GM18870 (cell line): ENCODE data around the gene ZACN.

Experiments used
- ATAC-seq: cut with Tn5 transposase; IDR thresholded peaks from one replicate; pipeline ENCODE4 v1.9.1; 2021; ENCODE audit warnings: moderate library complexity; ENCODE audit not compliant: unreplicated experiment

ZACN gene

DNA sequence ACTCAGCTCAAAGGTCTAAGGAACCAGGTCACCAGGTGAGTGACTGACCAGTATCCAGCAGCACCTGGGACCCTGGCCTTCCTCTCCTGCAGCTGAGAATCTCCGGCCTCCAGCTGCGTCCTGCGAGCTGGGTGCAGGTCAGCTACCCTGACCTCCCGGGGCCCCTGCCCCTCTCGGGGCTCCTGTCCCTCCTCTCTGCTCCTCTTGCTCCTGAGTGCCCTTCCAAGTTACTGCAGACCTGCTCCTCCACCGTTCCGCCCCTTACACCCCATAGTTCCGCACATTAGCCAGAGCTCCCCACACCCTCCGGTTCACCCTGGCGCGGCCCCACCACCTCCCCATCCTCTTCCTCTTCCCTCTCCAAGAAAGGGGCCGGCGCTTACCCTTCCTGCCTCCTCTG is 51.5 kb downstream of the ZACN start:
- no peak for ATAC-seq

DNA sequence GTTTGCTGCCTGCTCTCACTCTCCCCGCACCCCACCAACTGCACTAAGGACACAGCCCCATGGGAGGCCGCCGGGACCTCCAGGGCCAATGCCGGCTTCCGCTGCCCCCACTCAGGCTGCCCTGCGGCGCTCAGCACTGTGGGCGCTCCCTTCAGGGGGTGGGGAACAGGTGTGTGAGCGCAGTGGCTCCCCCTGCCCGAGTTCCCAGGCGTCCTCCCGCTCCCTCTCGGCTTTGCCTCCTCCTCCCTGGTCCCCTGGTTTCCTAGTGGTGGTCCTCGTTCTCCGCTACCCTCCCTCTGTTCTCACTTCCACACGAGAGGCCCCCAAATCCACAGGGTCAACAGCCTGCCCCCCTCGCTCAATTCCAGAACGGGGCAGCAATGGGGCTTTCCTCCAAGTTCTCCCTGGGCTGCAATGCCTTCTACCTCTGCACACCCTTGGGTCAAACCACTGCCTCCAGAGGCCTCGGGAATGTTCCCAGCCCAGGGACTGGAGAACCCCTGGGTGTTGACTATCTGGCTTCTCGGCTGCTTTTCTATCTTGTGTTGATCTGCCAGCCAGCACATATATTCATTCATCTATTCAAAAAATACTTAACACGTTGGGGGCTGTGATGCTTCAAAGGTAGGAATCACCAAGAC is 52.2 kb downstream of the ZACN start:
- no peak for ATAC-seq

DNA sequence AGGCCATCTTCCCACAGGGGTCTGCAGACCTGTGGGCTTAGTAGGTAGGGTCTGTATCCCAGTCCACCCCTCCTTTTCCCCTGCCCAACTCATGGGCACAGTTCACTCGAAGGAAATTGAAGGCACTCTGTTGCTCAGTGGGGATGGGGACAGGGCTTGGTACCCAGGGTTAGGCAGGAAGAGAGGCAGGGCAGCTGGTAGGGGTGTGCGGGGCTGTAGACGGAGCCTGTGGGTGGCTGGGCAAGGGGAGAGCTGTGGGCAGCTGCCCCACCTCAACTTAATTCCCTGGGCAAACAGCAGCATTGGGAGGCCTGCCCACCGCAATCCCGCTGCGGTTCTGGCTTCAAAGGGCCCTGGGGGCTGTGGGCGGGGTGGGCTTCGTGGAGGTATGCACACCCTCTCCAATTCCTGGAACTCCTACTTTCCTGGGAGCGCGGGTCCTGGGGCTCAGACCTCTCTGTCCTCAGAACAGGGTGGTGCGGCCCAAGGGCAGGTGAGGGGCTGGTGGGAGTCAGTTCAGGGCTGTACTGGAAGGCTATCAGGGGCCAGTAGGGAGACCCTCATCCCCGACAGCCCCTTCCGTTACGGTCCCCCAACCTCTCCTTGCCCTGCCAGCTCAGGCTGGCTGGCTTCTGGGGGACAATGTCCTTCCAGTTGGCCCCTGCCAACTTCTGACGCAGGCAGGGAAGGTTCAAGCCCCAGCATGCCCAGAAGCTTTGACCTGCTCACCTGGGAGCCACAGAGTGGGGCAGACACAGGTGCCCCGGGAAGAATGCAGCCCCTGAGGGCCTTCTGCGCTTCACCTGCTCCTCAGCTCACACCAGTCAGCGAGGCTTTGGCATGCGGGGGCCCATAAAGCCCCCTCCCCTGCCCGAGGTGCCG is 53.0 kb downstream of the ZACN start:
- ATAC-seq = no peak
